Sigmoid colon (tissue), 7 donors: ENCODE measurements around the gene THRA. TPM values are rescaled to one million over a fixed set of nuclear protein-coding genes. Genes with fewer than 3 reads are reported as not detected.
A peak's percentile ranks its signal among the peaks of the same experiment; 100 is the strongest.
"Not testable (repeated sequence)": the region's sequence is repeated elsewhere in the genome, so short reads cannot be mapped to it uniquely, and the experiment has no call there.

ENCODE experiments used
- DNase-seq: peaks from one replicate; pipeline ENCODE4 v3.0.0-alpha.2; 2019
- H3K27ac ChIP-seq, 4 donors: fragments of 200-600 bp; sonication (generic); one replicate each; pipeline ENCODE4 v1.5.1; 2016 to 2019; ENCODE audit warnings: mild to moderate bottlenecking in 1 of 4
- H3K27me3 ChIP-seq, 3 donors: fragments of 200-600 bp; sonication (generic); one replicate each; pipeline ENCODE4 v1.5.1; 2019; ENCODE audit warnings: mild to moderate bottlenecking in 1 of 3
- H3K36me3 ChIP-seq, 4 donors: fragments of 200-600 bp; sonication (generic); one replicate each; pipeline ENCODE4 v1.5.1; 2016 to 2019
- H3K4me1 ChIP-seq, 4 donors: fragments of 200-600 bp; sonication (generic); one replicate each; pipeline ENCODE4 v1.5.1; 2017 to 2019
- H3K4me3 ChIP-seq, 4 donors: fragments of 200-600 bp; sonication (generic); one replicate each; pipeline ENCODE4 v1.5.1; 2017 to 2019; ENCODE audit warnings: mild to moderate bottlenecking in 2 of 4, moderate library complexity in 1 of 4
- H3K9me3 ChIP-seq, 4 donors: fragments of 200-600 bp in 3 of 4; sonication (generic) in 3 of 4; one replicate each; pipeline versions ENCODE4 v1.5.1 to v1.6.1; 2013 to 2019
- EP300 ChIP-seq, 4 donors: sonication (generic); formaldehyde crosslinking; IDR thresholded peaks; one replicate each; pipeline ENCODE4 v1.6.1; 2017; ENCODE audit warnings: antibody characterized with exemption in 4 of 4
- POLR2A ChIP-seq, 2 donors: fragments of 450-650 bp; IDR thresholded peaks; one replicate each; pipeline ENCODE4 v1.6.1; 2016; ENCODE audit warnings: antibody characterized with exemption in 2 of 2, mild to moderate bottlenecking in 2 of 2, moderate library complexity in 2 of 2
- WGBS, 2 donors: extraction: QIAGEN DNeasy Blood & Tissue Kit; methylation state at CpG; one replicate each; pipeline ENCODE4 v1.1.7; 2013; 5-methylcytosine and 5-hydroxymethylcytosine counted together
- intact Hi-C: fragments of 100-400 bp; cut with DNase I; formaldehyde crosslinking; loops from one replicate; pipeline ENCODE4 v1.15.1; 2023
- polyA plus RNA-seq, 3 donors: library from polyadenylated mRNA; stranded (reverse); fragments of 200-250 nt; gene quantifications; one replicate each; pipeline ENCODE4 v1.2.3, GENCODE V29; 2013
- small RNA-seq, 3 donors: library from RNA; depleted of rRNA; stranded (forward); fragments of <200 nt; gene quantifications; one replicate each; pipeline ENCODE3, GENCODE V24; 2016
- total RNA-seq, 4 donors: library from RNA; depleted of rRNA; stranded (reverse); fragments of >200 nt; gene quantifications; one replicate each; pipeline ENCODE4 v1.1.0, GENCODE V29; 2016
- TF ChIP-seq, protein P1 (sequence below), 4 experiments: fragments of 450-650 bp in 3 of 4; fragments of 200-600 bp in 1 of 4; IDR thresholded peaks; one replicate each; pipeline ENCODE4 v1.5.1; 2016 to 2019; ENCODE audit warnings: antibody characterized with exemption in 4 of 4, mild to moderate bottlenecking in 3 of 4, moderate library complexity in 2 of 4
- donor health status: healthy with polysubstance abuse.
- donor health status: Bipolar disorder and iron deficiency.
- donor health status: healthy.

The THRA gene
- total and polyA plus RNA-seq, 7 donors, result 25.4 to 86.1 (median 78.8) TPM

DNA sequence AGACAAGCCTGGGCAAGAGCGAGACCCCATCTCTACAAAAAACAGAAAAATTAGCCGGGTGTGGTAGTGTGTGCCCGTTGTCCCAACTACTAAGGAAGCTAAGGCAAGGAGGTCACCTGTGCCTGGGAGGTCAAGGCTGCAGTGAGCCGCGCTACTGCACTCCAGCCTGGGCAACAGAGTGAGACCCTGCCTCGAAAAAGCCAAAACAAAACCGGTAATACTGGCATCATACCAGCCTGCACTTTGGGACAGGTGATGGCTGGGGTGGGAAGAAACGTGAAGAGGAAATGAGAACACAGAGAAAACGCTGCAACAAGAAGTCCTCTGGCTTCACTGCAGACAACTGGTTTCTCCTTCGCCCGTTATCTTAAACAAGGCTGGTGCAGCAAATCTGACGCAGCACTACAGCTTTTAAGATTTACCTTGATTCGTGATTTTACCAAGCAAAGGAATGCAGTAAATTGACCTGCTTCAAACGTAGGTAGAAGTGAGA is 76.8 kb downstream of the THRA start:
- 7 to 17% methylated on average over 14 of the region's 14 CpGs for WGBS, 2 donors
- DNase-seq, result no peak
- H3K27ac ChIP-seq, result peak overlapping the region; percentile 93 to 99 (median 98)
- no peaks in the 10 kb centered on the region for H3K9me3 ChIP-seq
- TF ChIP-seq, protein P1, sequence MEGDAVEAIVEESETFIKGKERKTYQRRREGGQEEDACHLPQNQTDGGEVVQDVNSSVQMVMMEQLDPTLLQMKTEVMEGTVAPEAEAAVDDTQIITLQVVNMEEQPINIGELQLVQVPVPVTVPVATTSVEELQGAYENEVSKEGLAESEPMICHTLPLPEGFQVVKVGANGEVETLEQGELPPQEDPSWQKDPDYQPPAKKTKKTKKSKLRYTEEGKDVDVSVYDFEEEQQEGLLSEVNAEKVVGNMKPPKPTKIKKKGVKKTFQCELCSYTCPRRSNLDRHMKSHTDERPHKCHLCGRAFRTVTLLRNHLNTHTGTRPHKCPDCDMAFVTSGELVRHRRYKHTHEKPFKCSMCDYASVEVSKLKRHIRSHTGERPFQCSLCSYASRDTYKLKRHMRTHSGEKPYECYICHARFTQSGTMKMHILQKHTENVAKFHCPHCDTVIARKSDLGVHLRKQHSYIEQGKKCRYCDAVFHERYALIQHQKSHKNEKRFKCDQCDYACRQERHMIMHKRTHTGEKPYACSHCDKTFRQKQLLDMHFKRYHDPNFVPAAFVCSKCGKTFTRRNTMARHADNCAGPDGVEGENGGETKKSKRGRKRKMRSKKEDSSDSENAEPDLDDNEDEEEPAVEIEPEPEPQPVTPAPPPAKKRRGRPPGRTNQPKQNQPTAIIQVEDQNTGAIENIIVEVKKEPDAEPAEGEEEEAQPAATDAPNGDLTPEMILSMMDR (IDR thresholded peaks at IDR 0.05), result peak in 1 of 4 experiments; percentile 7
- TF ChIP-seq EP300 (IDR thresholded peaks at IDR 0.05), result no peak
- TF ChIP-seq POLR2A (IDR thresholded peaks at IDR 0.05), result no peak
- peak overlapping the region; percentile 43 to 87 (median 78) for H3K4me3 ChIP-seq
- no peaks in the 10 kb centered on the region for H3K27me3 ChIP-seq
- peaks cover 0 to 61% (median 25%) of the 10 kb centered on the region in 4 donors for H3K36me3 ChIP-seq
- intact Hi-C loops, result loop anchor here (2.0 to 5.0 kb wide), 2 partner anchors 17 to 38 kb away; partner anchors contain the start of gene RAPGEFL1
- H3K4me1 ChIP-seq, result peaks cover 0 to 28% (median 21%) of the 10 kb centered on the region in 4 donors

DNA sequence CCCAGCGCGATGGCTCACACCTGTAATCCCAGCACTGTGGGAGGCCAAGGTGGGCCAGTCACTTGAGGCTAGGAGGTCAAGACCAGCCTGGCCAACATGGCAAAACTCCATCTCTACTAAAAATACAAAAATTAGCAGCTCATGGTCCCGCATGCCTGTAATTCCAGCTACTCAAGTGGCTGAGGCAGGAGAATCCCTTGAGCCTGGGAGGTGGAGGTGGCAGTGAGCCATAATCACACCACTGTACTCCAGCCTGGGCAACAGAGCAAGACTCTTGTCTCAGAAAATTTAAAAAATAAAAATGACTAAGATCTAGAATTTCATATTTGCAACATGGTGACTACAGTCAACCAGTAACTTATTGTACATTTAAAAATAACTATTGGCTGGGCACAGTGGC is 80.4 kb downstream of the THRA start:
- not testable (repeated sequence) for DNase-seq, H3K27me3 ChIP-seq, H3K4me3 ChIP-seq, H3K27ac ChIP-seq, H3K9me3 ChIP-seq
- WGBS, 2 donors, result 98 to 100% methylated on average over 3 of the region's 3 CpGs
- intact Hi-C loops, result loop anchor here (5.0 kb wide), 1 partner anchor 34 kb away; the partner anchor contains the start of gene RAPGEFL1
- H3K36me3 ChIP-seq, result peaks cover 0 to 67% (median 6%) of the 10 kb centered on the region in 4 donors
- H3K4me1 ChIP-seq, result peaks cover 0 to 51% (median 39%) of the 10 kb centered on the region in 4 donors

Small RNAs within 50 kb of the gene (small RNA-seq; reads per million reads assigned to genes)
- gene SNORD124, result 930 to 1,493 (median 1,466) reads per million in 3 donors

Other genes starting within 250 kb of the THRA start
- 1 to 10 TPM in 1 of 4 donors, under 1 TPM in 3; under 0.01 to 1.5 (median 0.34) TPM for gene IKZF3, start 198.7 kb upstream of the THRA start, total RNA-seq
- 10 to 100 TPM in 1 of 3 donors, under 1 TPM in 2; 0.23 to 12.3 (median 0.60) TPM for gene IKZF3, start 198.7 kb upstream of the THRA start, polyA plus RNA-seq
- gene ZPBP2, start 194.8 kb upstream of the THRA start, total RNA-seq, result not detected
- gene ZPBP2, start 194.8 kb upstream of the THRA start, polyA plus RNA-seq, result under 1 TPM in 1 of 3 donors, not detected in 2; 0.03 TPM
- gene GSDMB, start 144.3 kb upstream of the THRA start, total RNA-seq, result 10 to 100 TPM in 1 of 4 donors, 1 to 10 TPM in 3; 2.0 to 22.7 (median 4.8) TPM
- gene GSDMB, start 144.3 kb upstream of the THRA start, polyA plus RNA-seq, result 100 to 1,000 TPM in 1 of 3 donors, 10 to 100 TPM in 2; 50.5 to 133 (median 94.8) TPM
- gene ORMDL3, start 135.4 kb upstream of the THRA start, total RNA-seq, result 10 to 100 TPM; 39.8 to 55.7 (median 51.8) TPM
- 10 to 100 TPM; 39.0 to 72.9 (median 43.9) TPM for gene ORMDL3, start 135.4 kb upstream of the THRA start, polyA plus RNA-seq
- not detected for gene LRRC3C, start 135.2 kb upstream of the THRA start, total RNA-seq
- gene LRRC3C, start 135.2 kb upstream of the THRA start, polyA plus RNA-seq, result under 1 TPM in 1 of 3 donors, not detected in 2; 0.07 TPM
- 1 to 10 TPM in 1 of 4 donors, not detected in 3; 1.3 TPM for gene GSDMA, start 100.0 kb upstream of the THRA start, total RNA-seq
- gene GSDMA, start 100.0 kb upstream of the THRA start, polyA plus RNA-seq, result under 1 TPM in 2 of 3 donors, not detected in 1; 0.29 to 0.60 TPM
- gene PSMD3, start 82.2 kb upstream of the THRA start, total RNA-seq, result 10 to 100 TPM; 53.2 to 71.3 (median 64.2) TPM
- 100 to 1,000 TPM in 1 of 3 donors, 10 to 100 TPM in 2; 57.1 to 112 (median 78.1) TPM for gene PSMD3, start 82.2 kb upstream of the THRA start, polyA plus RNA-seq
- 10 to 100 TPM in 1 of 4 donors, not detected in 3; 23.3 TPM for gene CSF3, start 47.5 kb upstream of the THRA start, total RNA-seq
- 1 to 10 TPM in 2 of 3 donors, not detected in 1; 1.2 to 3.1 TPM for gene CSF3, start 47.5 kb upstream of the THRA start, polyA plus RNA-seq
- gene MED24, start 8.6 kb upstream of the THRA start, total RNA-seq, result 10 to 100 TPM; 27.3 to 64.8 (median 31.7) TPM
- gene MED24, start 8.6 kb upstream of the THRA start, polyA plus RNA-seq, result 10 to 100 TPM; 19.2 to 83.0 (median 29.1) TPM
- 10 to 100 TPM in 3 of 4 donors, 1 to 10 TPM in 1; 4.1 to 12.8 (median 11.9) TPM for gene NR1D1, start 37.6 kb downstream of the THRA start, total RNA-seq
- 10 to 100 TPM in 1 of 3 donors, 1 to 10 TPM in 2; 4.4 to 11.4 (median 8.1) TPM for gene NR1D1, start 37.6 kb downstream of the THRA start, polyA plus RNA-seq
- gene MSL1, start 59.0 kb downstream of the THRA start, total RNA-seq, result 10 to 100 TPM; 52.3 to 92.2 (median 58.0) TPM
- gene MSL1, start 59.0 kb downstream of the THRA start, polyA plus RNA-seq, result 10 to 100 TPM; 29.4 to 63.5 (median 34.0) TPM
- 10 to 100 TPM; 60.2 to 94.4 (median 70.7) TPM for gene CASC3, start 77.6 kb downstream of the THRA start, total RNA-seq
- gene CASC3, start 77.6 kb downstream of the THRA start, polyA plus RNA-seq, result 10 to 100 TPM; 22.4 to 42.3 (median 24.0) TPM
- 1 to 10 TPM in 3 of 4 donors, under 1 TPM in 1; 0.99 to 4.3 (median 2.6) TPM for gene RAPGEFL1, start 114.5 kb downstream of the THRA start, total RNA-seq
- gene RAPGEFL1, start 114.5 kb downstream of the THRA start, polyA plus RNA-seq, result 10 to 100 TPM; 48.0 to 85.0 (median 66.8) TPM
- 10 to 100 TPM in 1 of 4 donors, 1 to 10 TPM in 3; 6.7 to 10.2 (median 8.7) TPM for gene WIPF2, start 156.3 kb downstream of the THRA start, total RNA-seq
- gene WIPF2, start 156.3 kb downstream of the THRA start, polyA plus RNA-seq, result 10 to 100 TPM; 11.4 to 20.3 (median 18.0) TPM
- 1 to 10 TPM in 1 of 4 donors, under 1 TPM in 2, not detected in 1; 0.33 to 1.5 (median 0.83) TPM for gene CDC6, start 224.9 kb downstream of the THRA start, total RNA-seq
- gene CDC6, start 224.9 kb downstream of the THRA start, polyA plus RNA-seq, result 10 to 100 TPM in 1 of 3 donors, 1 to 10 TPM in 2; 2.4 to 10.9 (median 8.6) TPM
- 10 to 100 TPM; 15.8 to 27.3 (median 20.5) TPM for gene RARA, start 246.2 kb downstream of the THRA start, total RNA-seq
- 10 to 100 TPM; 26.4 to 29.6 (median 27.8) TPM for gene RARA, start 246.2 kb downstream of the THRA start, polyA plus RNA-seq